Stimulated activated CD8-positive, alpha-beta memory T cell treated with anti-CD3 and anti-CD28 coated beads, Interleukin-12 subunit alpha, Interleukin-12 subunit beta, amount 100 ng/mL, for 4 hours (primary cell): ENCODE data around the gene FASTK.

Source experiments
- DNase-seq: peaks from one replicate; pipeline ENCODE4 v3.0.0-alpha.2; 2020; ENCODE audit warnings: low read depth

Gene FASTK

DNA sequence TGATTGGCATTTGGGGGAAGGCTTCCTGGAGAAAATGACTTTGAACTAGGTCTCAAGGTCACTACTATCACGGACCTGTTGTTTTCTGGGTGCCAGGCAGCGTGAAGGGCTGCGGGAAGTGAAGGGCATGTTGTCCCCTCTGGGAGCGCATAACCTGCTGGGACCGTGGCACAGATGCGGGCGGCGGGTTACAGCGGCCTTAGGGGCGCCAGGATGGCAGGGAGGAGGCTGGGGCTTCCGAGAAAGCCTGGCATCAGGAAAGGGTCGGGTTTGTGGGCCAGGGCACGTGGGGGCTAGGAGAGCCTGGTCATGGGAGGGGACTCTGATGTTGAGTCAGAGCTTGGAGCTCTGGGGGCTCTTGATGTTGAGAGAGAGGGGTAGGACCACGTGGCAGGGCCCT is 15.1 kb downstream of the FASTK start:
- DNase-seq: no peak

DNA sequence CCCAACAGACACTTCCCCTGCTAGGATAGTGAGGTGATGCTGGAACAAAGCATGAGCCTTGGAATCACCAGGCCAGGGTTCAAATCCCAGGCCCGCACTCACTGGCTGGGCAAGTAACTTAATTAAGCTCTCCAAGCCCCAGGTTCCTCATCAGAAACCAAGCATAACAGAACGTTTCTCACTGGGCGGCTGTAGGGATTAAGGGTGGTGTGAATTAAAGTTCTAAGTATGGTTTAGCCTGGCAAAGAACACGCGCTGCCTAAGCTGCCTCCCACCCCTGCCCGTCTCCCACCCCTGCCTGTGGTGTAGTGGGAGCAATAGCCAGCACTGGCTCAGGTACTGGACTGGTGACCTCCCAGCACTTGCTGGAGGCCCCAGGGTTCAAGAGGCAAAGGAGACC is 15.6 kb downstream of the FASTK start:
- DNase-seq: no peak

DNA sequence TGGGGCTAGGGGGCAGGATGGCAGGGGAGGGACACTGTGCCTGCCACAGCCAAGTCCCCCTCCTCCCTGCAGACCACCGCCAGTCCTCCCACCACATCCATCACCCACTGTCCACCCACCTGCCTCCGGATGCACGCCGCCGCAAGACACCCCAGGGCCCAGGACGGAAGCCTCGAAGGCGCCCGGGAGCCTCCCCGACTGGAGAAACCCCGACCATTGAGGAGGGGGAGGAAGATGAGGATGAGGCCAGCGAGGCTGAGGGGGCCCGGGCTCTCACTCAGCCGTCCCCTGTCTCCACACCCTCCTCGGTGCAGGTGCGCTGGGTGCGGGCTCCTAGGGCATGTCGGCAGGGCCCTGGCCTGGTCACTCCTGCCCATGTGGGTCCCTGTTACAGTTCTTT is 16.2 kb downstream of the FASTK start:
- no peak for DNase-seq

DNA sequence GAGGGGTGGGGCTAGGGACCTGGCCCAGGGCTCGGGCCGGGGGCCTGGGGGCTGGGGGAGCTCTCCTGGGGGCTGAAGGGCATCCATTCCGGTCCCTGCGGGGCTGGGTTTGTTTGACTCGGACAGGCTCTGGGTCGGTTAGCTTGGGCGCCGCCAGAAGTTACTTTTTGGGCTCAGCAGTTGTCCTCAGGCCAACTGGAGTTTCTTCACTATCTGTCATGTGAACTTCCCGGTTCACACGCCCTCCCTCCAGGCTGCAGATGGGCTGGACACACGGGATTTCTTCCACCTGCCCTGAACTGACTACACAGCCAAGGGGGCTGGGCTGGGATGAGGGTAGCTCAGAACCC is 17.4 kb downstream of the FASTK start:
- DNase-seq: no peak

DNA sequence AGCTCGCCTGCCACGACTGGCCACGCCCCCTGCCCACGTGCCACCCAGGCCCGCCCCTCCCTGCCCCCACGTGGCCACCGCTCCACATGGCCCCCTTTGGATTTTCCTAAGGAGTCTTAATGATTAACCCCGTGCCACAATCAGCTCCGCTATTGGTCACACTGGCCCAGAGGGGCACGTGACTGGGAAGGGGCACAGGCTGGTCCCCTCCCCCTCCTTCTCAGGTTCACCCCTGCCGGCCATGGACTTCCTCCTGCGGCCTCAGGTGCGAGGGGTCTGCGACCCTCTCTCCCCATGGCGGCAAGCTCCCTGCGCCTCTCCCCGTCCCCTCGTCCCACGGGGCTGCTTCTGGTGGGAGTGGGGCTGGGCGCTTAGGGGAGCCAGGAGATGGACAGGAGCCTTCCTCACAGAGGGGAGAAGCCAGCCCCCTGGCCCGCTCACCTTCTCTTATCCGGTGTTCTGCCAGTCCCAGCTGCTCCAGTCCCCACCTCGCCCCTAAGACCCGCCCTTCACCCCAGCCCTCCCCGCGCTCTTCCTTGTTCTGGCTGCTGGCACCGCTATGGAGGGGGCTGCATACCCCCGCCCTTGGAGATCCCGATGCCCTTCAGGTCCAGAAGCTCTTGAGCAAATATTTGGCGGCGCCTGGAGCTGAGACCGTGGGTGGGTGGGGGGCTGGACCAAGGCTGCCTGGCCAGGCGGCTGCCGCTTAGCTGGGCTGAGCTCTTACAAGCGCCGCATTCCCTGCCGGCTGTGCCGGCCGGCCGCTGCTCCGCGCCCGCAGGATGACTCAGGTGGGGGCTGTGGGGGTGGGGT is 18.0 kb downstream of the FASTK start:
- DNase-seq: no peak

DNA sequence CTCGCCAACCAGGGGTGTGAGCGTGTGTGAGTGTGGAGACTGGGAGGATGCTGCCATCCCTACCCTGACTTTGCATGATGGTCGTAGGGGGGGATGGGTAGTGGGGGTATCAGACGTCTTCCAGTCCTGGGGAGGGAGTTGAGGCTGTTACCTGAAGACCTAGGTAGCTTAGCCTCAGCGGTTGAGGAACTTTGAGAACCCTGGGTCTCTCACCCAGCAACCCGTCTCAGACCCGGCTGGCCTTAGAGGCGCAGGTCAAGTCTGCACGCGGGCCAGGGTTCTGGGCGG is 18.6 kb downstream of the FASTK start:
- DNase-seq: no peak

DNA sequence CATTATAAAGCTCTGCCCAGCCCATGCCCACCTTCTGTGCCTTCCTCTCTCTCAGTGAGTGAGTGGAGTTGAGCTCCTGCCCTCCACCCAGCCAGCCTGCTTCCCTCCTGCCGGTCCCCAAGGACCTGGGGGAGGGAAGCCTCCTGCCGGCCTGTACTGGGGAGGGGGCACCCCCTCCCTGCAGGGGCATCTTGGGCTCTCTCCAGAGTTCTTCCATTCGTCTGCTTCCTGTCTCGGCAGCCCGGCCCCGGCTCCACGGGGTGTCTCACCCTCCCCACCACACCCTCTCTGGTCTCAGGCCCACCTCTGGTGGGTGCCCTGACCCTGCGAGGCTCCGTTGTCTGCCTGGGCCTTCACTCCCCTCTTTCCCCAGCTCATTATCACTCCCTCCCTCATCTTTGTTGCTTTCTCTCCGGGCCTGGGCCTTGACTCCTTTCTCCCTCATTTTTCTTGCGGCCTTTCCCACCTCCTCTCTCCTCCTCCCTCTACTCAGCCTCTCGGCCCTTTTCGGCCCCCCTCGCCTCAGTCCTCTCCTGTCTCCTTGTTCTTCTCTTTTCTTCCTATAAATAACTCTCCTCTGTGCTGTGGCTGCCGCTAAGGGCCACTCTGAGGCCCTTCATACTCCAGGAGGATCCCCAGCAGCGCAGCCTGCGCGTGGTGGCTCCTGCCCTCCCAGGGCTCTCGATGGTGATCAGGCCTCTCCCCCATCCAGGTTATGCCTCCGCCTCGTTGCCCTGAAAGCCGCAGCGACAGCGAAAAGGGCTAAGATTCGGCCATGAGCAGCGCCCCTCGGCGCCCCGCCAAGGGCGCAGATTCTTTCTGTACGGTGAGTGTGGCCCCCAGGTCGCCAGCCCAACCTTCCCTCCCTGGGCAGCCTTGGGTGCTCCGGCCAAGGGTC is 19.1 kb downstream of the FASTK start:
- DNase-seq: no peak

DNA sequence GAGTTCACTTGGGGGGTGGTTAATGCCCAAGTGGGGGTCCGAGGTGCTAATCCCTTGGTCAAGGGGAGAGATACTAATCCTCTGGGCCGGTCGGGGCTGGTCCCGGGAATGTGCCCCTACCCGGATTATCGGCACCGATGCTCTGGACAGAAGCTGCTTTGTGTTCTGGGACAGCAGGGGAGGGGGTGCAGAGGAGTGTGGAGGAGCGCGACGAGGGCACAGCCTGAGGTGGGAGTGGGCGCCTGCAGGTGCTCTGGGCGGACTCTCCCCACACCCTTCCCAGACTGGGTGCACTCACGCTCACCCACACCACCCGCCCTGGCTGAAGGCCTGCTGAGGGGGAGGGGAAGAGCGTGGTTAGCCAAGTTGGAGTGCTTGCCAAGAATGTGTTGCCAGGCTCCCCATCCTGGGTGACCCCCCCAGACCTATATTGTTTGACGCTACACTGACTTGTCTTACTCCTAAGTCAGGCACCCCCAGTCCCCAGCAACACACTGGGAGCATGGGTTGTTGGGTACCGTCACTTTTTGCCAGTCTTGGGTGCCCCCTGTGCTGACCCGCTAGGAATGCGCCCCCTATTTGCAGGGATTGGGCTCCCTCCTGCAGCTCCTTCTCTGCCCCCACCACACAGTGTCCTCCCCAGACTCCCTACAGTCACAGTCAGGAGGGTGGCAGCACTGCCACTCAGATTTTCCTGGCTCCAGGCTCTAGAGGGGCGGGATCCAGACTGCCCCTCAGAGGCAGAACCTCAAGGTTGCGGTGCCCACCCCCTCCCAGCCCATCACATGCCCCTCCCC is 20.0 kb downstream of the FASTK start:
- no peak for DNase-seq

DNA sequence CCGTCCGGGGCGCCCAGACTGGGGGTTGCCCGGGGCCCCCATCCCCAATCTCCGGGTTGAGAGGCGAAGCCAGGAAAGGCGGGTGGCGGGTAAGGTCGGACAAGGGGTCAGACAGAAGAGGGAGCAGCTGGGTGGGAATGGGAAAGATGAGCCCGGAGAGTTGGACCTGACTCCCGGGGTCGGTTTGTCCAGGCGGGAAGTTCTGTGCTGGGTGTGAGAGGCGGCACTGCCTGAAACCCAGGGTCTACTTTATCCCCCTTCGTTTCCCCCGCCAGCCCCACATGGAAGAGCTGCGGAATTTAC is 20.5 kb downstream of the FASTK start:
- no peak for DNase-seq

DNA sequence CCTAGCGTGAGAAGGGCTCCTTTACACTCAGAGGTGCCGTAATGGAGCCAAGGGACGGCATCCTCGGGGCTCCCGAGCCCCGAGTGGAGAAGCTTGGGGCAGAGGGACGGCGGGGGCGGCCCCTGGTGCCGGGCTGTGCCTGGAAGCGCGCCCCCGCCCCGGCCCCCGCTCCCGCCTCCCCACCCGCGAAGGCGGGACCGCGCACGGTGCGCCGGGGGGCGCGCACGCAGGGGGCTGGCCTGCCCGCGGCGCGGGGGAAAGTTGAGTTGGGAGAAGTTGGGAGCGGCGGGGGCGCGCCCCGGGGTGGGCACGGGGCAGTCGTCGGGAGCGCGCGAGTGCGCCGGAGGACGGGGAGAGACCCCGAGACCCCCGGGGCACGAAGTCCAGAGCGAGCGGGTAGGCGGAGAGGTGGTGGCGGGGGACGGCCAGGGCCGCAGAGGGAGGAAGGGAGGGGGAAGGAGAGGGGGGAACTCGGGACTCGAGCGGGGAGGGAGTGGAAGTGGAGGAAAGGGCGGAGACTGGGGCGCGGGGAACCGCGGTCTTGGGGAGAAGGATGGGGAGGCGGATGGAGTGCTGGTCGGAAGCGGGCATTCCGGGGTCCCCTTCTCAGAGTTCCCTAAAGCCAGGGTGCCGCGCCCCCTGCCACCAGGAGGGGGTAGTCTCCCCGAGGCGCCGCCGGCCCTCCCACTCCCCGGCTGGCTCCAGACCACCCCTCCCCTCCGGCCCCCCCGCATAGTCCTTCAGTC is 21.1 kb downstream of the FASTK start, which contains the start of gene SLC4A2:
SLC4A2 (plus strand) TSS at position 223 of the 746 bp plus-strand sequence. CDS start 2,399 bp downstream, outside the sequence.
- peak; percentile 69 for DNase-seq

DNA sequence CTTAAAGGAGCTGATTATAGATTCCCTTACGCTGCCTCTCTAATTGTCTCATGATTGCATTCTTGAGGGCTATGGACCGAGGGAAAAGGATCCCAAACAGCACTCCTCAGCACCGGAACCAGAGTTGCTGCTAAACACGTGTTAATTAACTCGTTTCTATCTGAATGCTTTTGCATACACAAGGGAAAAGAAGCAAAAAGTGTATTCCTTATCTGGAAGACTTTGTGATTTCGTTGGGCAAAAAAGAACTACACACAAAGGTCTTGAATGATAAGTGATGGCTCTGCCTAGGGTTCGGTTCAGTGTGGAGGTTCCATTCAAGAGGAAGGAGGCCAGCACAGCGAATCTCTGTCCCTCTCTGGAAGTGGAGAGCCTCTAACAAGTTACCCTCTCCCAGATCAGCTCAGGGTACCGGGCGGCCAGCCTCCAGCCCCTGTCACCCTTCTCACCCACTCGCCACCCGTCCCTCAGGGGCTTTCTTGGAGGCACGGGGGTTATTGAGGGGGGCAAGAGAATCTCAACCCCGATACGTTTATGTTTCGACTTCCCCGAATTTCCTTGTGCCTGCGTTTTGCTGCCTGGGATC is 21.7 kb downstream of the FASTK start:
- DNase-seq: no peak

DNA sequence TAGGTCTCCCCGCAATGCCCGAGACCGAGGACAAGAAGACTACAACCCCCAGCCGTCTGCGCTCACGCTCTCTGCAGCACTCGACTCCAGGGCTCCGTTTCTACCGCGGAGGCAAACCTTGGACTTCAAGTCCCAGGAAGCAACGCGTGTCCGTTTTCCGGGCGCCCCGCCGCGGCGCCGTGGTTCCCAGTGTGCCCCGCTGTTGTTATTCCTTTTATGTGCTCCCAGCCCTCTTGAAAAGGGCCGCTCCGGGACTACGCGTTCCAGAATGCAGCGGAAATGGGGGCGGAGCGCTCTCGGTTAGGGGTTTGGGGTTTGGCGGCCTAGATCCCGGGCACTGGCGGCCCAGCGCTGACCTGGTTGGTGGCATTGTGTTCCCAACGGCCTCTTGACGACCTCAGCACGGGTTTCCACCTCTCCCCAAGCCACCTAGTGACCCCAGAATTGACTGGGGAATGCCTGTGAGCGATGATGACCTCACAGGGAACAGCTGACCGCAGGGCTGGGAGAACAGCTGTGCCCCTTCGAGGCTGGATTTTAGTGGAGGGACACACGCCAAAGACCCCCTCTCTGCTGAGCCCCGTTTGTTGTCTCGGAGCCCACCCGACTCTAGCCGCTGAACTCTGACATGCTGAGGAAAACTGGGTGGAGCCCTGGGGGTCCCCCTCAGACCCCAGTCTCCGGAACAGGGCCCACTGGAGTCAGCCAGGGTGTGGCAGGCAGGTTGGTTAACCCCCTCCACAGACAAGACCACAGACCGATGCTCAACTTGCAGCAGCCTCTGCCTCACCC is 22.4 kb downstream of the FASTK start:
- peak; percentile 92 for DNase-seq

DNA sequence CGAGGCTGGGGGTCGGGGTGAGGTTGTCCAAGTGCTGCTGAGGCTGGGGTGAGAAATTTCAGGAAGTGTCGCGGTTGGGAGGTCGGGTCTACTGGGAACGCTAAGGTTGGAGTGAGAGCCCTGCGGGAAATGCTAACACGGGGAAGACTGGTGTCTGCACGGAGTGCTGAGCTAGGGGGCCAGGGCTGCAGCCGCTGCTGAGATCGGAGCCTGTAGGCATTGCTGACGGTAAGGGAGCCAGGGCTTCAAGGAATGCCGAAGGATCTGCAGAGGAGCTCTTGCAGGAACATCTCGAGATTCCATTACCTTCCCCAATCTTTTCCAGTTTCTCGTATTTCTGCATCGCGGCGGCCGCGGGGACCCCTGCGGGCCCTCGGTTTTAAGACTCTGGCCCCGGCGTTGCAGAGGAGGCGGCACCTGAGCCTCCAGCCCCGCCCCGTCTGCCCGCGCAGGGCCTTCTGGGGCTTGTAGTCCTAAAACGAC is 23.1 kb downstream of the FASTK start, which contains the start of gene CDK5:
CDK5 (minus strand) TSS at position 392 of the 483 bp plus-strand sequence; CDS start at position 343, 49 bp downstream.
- no peak for DNase-seq

DNA sequence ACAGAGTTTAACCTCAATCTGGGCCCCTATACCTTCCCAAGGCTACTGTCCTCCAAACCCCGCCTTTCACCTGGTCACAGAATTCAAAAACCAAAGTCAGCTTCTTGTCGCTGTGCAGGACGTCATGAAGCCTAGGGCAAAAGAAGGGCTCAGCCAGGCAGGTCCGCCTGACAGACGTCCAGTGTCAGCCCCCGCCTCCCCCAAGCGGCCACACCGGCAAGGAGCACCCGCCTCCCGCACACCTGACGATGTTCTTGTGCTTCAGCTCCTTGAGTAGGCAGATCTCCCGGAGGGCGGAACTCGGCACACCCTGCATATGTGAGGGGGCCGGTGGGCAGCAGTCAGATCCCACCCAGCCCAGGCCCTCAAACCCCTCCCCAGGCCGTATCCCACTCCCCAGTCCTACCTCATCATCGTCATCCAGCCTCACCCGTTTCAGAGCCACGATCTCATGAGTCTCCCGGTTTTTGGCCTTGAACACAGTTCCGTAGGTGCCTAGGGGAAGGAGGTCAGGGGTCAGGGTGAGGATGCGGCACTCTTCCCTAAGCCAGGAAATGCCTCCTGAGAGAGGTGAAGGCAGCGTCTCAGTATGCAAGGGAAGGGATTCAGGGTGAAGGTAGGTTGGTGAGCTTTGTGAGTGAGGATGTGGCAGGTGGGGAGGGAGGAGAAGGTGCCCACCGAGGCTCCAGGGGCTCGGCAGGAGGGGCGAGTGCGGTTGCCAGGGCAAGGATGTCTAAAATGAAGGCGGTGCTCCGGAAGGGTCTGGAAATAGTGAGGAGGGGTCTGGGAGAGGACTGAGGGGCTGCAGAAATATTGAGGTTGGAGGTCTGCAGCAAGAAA is 23.7 kb downstream of the FASTK start:
- DNase-seq: no peak

DNA sequence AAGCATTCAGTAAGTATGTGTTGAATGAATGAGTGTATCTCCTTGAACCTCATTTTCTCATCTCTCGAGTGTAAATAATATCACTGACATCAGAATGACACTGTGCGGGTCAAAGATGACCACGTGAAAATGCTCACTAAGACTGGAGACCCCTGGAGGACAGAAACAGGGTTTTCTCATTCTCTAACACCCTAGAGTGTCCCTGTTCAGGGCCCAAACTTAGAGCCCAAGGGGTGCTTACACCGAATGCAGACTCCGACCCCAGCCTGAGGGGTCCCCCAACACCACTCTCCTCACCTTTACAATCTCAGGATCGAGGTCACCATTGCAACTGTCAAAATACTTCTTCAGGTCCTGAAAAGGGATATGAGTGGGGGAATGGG is 24.3 kb downstream of the FASTK start:
- no peak for DNase-seq

DNA sequence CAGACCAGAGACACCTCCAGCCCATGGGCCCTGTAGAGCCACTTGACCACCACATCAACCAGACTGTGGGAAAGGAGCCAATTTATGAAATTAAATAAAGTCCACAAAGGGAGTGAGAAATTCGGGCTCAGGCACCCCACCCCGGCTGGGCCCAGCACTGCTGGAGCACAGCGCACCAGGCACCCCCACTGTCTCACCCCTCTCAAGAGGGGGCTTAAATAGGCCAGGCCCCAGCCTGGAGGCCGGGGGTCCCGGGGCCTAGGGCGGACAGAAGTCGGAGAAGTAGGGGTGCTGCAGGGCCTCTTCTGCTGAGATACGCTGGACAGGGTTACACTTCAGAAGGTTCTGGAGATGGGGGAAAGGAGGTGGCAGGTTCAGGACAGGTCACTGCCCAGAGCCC is 26.9 kb downstream of the FASTK start:
- DNase-seq: no peak

DNA sequence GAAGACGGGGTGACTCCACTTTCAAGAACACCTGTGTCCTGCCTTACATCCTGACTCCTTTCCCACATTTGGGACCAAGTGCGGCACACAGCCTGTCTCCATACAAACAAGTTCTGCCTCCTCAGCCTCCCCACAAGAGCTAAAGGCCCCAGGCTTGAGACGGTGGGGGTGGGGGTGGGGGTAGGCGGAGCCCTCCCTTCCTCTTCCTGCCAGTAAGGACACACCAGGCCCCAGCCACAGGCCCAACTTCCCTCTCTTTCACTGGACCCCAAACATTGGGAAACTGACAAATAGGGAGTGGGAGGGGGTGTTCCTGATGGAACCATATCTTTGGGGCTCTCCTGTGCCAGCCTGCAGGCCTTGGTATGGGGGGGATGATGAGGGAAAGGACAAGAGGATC is 27.5 kb downstream of the FASTK start:
- no peak for DNase-seq

DNA sequence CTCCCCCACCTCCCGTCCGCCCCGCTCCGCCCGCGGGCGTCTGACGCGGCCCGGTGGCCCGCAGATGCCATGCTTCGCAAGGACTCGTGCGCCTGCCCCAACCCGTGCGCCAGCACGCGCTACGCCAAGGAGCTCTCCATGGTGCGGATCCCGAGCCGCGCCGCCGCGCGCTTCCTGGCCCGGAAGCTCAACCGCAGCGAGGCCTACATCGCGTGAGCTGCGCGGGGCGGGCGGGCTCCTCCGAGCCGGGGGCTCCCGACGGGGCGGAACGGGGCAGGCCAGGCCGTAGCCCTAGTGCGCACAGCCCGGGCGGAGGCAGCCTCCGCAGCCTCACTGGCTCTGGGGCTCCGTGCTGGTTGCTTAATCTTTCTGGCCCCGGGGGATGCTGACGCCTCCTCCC is 29.5 kb downstream of the FASTK start:
- peak; percentile 23 for DNase-seq

DNA sequence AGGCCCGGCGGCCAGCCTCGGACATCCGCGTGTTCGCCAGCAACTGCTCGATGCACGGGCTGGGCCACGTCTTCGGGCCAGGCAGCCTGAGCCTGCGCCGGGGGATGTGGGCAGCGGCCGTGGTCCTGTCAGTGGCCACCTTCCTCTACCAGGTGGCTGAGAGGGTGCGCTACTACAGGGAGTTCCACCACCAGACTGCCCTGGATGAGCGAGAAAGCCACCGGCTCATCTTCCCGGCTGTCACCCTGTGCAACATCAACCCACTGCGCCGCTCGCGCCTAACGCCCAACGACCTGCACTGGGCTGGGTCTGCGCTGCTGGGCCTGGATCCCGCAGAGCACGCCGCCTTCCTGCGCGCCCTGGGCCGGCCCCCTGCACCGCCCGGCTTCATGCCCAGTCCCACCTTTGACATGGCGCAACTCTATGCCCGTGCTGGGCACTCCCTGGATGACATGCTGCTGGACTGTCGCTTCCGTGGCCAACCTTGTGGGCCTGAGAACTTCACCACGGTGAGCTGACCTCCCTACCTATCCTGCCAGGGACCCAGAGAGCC is 31.6 kb downstream of the FASTK start:
- DNase-seq: no peak
